ENCODE data around the gene RALGPS2. TPM values are rescaled to one million over a fixed set of nuclear protein-coding genes. Genes with fewer than 3 reads are reported as not detected.

RALGPS2 gene
- total RNA-seq, 1 experiment from 2014 or later: 13.3 TPM

- no TSS peak for BruUV-seq (replicated peaks)
- no peaks in the 10 kb centered on the region for H3K36me3 Mint-ChIP-seq (ENCODE audit: insufficient read depth, unreplicated experiment)
- intact Hi-C loops (cut with micrococcal nuclease): no loop called here
These were observed 124.9 kb downstream of the RALGPS2 start for GRCh38 chr1:178849918-178850317.

GRCh38 chr1:178857126-178857525 is 132.1 kb downstream of the RALGPS2 start:
- H3K27me3 Mint-ChIP-seq (ENCODE audit: insufficient read depth, unreplicated experiment): no peaks in the 10 kb centered on the region
- H3K36me3 Mint-ChIP-seq (ENCODE audit: insufficient read depth, unreplicated experiment): no peaks in the 10 kb centered on the region
- no peak overlapping the region for H3K4me3 Mint-ChIP-seq (ENCODE audit: unreplicated experiment)
- BruUV-seq (replicated peaks): no TSS peak
- TF ChIP-seq, protein P1, sequence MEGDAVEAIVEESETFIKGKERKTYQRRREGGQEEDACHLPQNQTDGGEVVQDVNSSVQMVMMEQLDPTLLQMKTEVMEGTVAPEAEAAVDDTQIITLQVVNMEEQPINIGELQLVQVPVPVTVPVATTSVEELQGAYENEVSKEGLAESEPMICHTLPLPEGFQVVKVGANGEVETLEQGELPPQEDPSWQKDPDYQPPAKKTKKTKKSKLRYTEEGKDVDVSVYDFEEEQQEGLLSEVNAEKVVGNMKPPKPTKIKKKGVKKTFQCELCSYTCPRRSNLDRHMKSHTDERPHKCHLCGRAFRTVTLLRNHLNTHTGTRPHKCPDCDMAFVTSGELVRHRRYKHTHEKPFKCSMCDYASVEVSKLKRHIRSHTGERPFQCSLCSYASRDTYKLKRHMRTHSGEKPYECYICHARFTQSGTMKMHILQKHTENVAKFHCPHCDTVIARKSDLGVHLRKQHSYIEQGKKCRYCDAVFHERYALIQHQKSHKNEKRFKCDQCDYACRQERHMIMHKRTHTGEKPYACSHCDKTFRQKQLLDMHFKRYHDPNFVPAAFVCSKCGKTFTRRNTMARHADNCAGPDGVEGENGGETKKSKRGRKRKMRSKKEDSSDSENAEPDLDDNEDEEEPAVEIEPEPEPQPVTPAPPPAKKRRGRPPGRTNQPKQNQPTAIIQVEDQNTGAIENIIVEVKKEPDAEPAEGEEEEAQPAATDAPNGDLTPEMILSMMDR (IDR thresholded peaks at IDR 0.05; ENCODE audit: unreplicated experiment): no peak
- no peaks in the 10 kb centered on the region for H3K9me3 Mint-ChIP-seq (ENCODE audit: unreplicated experiment)
- ChIA-PET CTCF (interaction anchor here (2.2 kb wide), 1 partner anchor 146 kb away, joined by 8 read pairs; no protein-coding TSS in a partner anchor), POLR2A (no interaction called here)
- H3K4me1 Mint-ChIP-seq (ENCODE audit: insufficient read depth, unreplicated experiment): no peaks in the 10 kb centered on the region
- H3K27ac Mint-ChIP-seq (ENCODE audit: low read depth, unreplicated experiment): no peak overlapping the region
- no peak for DNase-seq (ENCODE audit: unreplicated experiment)
- intact Hi-C loops (cut with micrococcal nuclease): no loop called here

More at GRCh38 chr1:178849918-178850317, 124.9 kb downstream of the RALGPS2 start:
- TF ChIP-seq, protein P1 (IDR thresholded peaks at IDR 0.05; ENCODE audit: unreplicated experiment): no peak
- POLR2A ChIA-PET: interaction anchor here (0.8 kb wide), 1 partner anchor 8 kb away, joined by 3 read pairs; no protein-coding TSS in a partner anchor
- H3K4me3 Mint-ChIP-seq (ENCODE audit: unreplicated experiment): no peak overlapping the region
- no peak for DNase-seq (ENCODE audit: unreplicated experiment)
- H3K4me1 Mint-ChIP-seq (ENCODE audit: insufficient read depth, unreplicated experiment): no peaks in the 10 kb centered on the region
- H3K27ac Mint-ChIP-seq (ENCODE audit: low read depth, unreplicated experiment): no peak overlapping the region
- CTCF ChIA-PET: interaction anchor here (1.1 to 2.5 kb wide), 3 partner anchors 153 to 306 kb away, joined by 3 to 20 read pairs (median 5); no protein-coding TSS in a partner anchor
- H3K9me3 Mint-ChIP-seq (ENCODE audit: unreplicated experiment): no peaks in the 10 kb centered on the region
- no peaks in the 10 kb centered on the region for H3K27me3 Mint-ChIP-seq (ENCODE audit: insufficient read depth, unreplicated experiment)

DNA sequence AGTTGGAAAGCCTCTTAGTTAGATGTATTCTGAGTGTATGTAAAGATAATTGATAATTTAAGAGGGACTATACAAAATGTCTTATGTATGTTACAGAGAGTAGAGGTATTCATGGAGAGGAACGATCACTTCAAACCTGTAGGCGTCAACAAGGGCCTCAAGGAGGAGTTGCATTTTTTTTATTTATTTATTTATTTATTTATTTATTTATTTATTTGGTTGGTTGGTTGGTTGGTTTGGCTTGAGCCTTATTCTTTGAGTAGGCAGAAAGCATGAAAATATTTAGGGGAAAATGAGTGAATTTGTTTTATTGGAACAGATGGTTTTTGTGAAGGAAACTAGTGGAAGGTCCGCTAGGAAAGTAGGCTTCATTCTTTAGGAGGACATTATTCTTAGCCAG is 137.4 kb downstream of the RALGPS2 start:
- no peaks in the 10 kb centered on the region for H3K9me3 Mint-ChIP-seq (ENCODE audit: unreplicated experiment)
- H3K36me3 Mint-ChIP-seq (ENCODE audit: insufficient read depth, unreplicated experiment): no peaks in the 10 kb centered on the region
- H3K4me1 Mint-ChIP-seq (ENCODE audit: insufficient read depth, unreplicated experiment): no peaks in the 10 kb centered on the region
- TF ChIP-seq, protein P1 (IDR thresholded peaks at IDR 0.05; ENCODE audit: unreplicated experiment): no peak
- H3K4me3 Mint-ChIP-seq (ENCODE audit: unreplicated experiment): no peak overlapping the region
- H3K27me3 Mint-ChIP-seq (ENCODE audit: insufficient read depth, unreplicated experiment): no peaks in the 10 kb centered on the region
- no peak for DNase-seq (ENCODE audit: unreplicated experiment)
- no peak overlapping the region for H3K27ac Mint-ChIP-seq (ENCODE audit: low read depth, unreplicated experiment)
- BruUV-seq (replicated peaks): no TSS peak
- intact Hi-C loops (cut with micrococcal nuclease): loop anchor here (5.0 kb wide), 1 partner anchor 35 kb away; no protein-coding TSS in a partner anchor
- ChIA-PET POLR2A (interaction anchor here (0.6 kb wide), 1 partner anchor 549 kb away, joined by 3 read pairs; no protein-coding TSS in a partner anchor), CTCF (interaction anchor here (1.0 to 1.4 kb wide), 4 partner anchors 17 to 329 kb away, joined by 3 to 4 read pairs (median 4); no protein-coding TSS in a partner anchor)

DNA sequence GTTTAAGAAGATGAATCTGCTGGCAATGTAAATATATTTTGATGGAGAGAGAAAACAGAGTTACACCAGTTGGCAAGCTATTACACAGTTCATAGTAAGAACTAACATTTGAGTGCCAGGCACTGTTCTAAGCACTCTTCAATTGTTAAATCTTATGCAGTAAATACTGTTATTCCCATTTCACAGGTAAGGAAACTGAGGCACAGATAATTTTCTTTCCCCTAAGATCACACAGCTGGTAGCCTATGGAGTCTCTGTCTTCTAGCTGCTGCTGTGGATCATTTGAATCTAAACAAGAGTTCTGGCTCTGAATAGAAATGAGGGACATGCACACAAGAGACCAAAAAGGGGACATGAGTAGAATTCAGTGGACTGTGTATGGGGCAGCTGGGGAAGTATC is 137.8 kb downstream of the RALGPS2 start:
- H3K27me3 Mint-ChIP-seq (ENCODE audit: insufficient read depth, unreplicated experiment): no peaks in the 10 kb centered on the region
- intact Hi-C loops (cut with micrococcal nuclease): loop anchor here (5.0 kb wide), 1 partner anchor 34 kb away; no protein-coding TSS in a partner anchor
- no peaks in the 10 kb centered on the region for H3K36me3 Mint-ChIP-seq (ENCODE audit: insufficient read depth, unreplicated experiment)
- DNase-seq (ENCODE audit: unreplicated experiment): no peak
- CTCF ChIA-PET: interaction anchor here (0.6 to 2.0 kb wide), 6 partner anchors 14 to 330 kb away, joined by 3 to 7 read pairs (median 4); no protein-coding TSS in a partner anchor
- no peaks in the 10 kb centered on the region for H3K9me3 Mint-ChIP-seq (ENCODE audit: unreplicated experiment)
- POLR2A ChIA-PET: interaction anchor here (0.6 kb wide), 1 partner anchor 549 kb away, joined by 3 read pairs; no protein-coding TSS in a partner anchor
- H3K27ac Mint-ChIP-seq (ENCODE audit: low read depth, unreplicated experiment): no peak overlapping the region
- BruUV-seq (replicated peaks): no TSS peak
- TF ChIP-seq, protein P1 (IDR thresholded peaks at IDR 0.05; ENCODE audit: unreplicated experiment): no peak
- H3K4me1 Mint-ChIP-seq (ENCODE audit: insufficient read depth, unreplicated experiment): no peaks in the 10 kb centered on the region
- no peak overlapping the region for H3K4me3 Mint-ChIP-seq (ENCODE audit: unreplicated experiment)

Measured in MCF 10A (cell line).